T-helper 2 cell (primary cell): ENCODE data around the gene RANBP2.

ENCODE experiments used
- DNase-seq, 5 experiments: peaks; one replicate each; pipeline versions ENCODE4 v3.0.0 to v3.0.0-alpha.2; 2012 to 2022

The RANBP2 gene

DNA sequence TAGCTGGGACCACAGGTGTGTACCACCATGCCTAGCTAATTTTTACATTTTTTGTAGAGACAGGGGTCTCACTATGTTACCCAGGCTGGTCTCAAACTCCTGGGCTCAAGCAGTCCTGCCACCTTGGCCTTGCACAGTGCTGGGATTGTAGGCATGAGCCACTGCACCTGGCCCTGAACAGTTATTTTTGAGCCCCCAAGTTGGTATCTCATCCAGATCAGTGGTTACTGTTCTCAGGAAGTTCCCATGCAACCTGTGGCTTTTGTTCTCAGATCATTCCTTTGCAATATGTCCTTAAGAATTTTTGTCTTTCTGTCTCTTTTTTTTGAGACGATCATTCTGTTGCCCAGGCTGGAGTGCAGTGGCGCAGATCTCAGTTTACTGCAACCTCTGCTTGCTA lies 59.6 kb downstream of the RANBP2 start:
- DNase-seq = no peak

- no peak for DNase-seq
Measured at GRCh38 chr2:108786008-108786353, 66.7 kb downstream of the RANBP2 start.

- DNase-seq = peak; percentile 77 to 96 (median 87)
Measured at GRCh38 chr2:108786354-108787215, 67.3 kb downstream of the RANBP2 start, which contains the start of gene CCDC138. Gene CCDC138 (plus strand): TSS chr2:108786771. CDS start chr2:108786823, 52 bp downstream.

GRCh38 chr2:108787216-108787541 lies 67.9 kb downstream of the RANBP2 start:
- DNase-seq = no peak

GRCh38 chr2:108803045-108803736 lies 83.9 kb downstream of the RANBP2 start:
- no peak for DNase-seq

- DNase-seq = no peak
Measured at GRCh38 chr2:108805032-108805431, 85.8 kb downstream of the RANBP2 start.

DNA sequence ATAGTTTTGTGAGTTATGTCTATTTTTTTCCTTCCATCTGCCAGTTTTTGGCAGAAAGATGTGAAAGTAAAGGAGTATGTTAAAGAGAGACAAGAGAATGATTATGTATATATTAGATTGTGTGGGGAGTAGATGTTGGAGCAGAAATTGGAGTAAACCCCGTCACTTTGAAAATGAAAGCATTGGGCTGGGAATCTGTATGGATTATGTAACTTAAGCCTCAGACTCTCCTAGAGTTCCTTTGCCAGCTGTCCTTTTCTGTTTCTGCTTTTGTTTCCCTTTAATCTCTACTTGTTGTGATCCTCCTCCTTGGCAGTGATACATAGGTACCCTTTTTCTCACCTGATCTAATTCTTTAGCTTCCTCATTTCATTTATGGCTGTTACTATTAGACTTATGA lies 86.5 kb downstream of the RANBP2 start:
- DNase-seq = no peak

DNA sequence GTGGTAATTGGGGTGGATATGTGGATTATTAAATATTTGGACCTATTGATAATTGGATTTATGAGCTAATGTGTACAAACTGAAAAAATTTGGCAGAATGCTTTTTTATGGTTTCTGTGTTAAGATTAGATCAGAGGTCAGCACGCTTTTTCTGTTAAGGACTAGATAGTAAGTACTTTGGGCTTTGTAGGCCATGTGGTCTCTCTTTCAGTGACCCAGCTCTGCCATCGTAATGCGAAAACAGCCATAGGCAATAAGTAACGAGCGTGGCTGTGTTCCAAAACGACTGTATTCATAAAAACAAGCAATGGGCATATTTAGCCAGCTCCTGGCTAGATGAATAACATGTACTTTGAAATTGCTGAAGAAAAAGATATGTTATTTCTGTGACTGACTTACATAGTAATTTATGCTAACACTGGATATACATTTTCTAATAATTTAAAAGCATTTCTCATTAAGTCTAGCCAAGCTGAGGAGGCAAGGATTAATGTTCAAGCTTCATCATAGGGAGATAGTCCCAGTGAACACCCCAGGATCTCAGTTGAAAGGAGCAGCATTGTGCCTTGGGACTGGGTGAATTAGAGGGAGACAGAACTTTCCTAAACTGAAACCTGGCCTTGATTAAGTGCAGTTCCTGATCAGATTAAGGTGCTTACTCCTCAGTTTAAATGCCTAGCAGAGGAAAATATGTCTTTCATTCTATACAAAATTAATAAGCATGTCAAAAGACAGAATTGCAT lies 87.3 kb downstream of the RANBP2 start:
- no peak for DNase-seq

- DNase-seq = no peak
Measured at GRCh38 chr2:108809936-108810335, 90.7 kb downstream of the RANBP2 start.

- DNase-seq = no peak
Measured at GRCh38 chr2:108810993-108811957, 92.0 kb downstream of the RANBP2 start.

DNA sequence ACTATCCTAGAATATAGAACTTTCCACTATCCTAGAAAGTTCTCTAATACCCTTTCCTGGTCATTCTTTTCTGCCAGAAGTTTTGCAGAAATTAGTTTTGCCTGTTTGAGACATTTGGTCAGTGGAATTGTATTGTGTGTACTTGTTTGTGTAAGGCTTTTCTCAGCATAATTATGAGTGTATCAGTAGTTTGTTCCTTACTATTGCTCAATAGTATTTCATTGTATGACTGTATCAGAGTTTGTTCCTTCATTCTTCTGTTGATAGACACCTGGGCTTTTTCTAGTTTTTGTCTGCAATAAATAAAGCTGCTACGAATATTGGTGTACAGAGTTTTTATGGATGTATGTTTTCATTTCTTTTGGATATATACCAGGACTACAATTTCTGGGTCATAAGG lies 94.5 kb downstream of the RANBP2 start:
- no peak for DNase-seq

DNA sequence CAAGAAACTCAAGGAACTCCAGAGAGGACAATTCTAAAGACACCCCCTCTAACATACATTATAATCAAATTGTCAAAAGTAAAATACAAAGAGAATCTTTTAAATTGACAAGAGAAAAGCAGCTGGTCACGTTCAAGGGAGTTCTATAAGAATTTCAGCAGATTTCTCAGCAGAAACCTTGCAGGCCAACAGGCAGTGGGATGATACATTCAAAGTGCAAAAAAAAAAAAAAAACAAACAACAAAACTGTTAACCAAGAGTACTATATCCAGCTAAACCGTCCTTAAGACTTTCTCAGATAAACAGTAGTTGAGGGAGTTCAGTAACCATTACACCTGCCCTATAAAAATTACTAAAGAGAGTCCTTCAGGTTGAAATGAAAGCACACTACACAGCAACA lies 101.2 kb downstream of the RANBP2 start:
- no peak for DNase-seq

DNA sequence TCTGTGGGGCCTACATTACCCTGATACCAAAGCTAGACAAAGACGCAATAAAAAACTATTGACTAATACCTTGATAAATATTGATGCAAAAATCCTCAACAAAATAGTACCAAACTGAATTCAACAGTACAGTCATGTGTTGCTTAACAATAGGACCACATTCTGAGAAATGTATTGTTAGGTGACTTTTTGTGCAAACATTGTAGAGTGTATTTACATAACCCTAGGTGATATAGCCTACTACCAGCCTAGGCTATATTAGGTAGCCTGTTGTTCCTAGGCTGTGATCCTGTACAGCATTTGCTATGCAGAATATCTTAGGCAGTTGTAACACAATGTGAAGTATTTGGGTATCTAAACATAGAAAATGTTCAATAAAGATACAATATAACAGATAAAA lies 104.0 kb downstream of the RANBP2 start:
- DNase-seq = no peak

GRCh38 chr2:108824316-108825070 lies 105.2 kb downstream of the RANBP2 start:
- DNase-seq = no peak

- DNase-seq = no peak
Measured at GRCh38 chr2:108825254-108825653, 106.0 kb downstream of the RANBP2 start.

DNA sequence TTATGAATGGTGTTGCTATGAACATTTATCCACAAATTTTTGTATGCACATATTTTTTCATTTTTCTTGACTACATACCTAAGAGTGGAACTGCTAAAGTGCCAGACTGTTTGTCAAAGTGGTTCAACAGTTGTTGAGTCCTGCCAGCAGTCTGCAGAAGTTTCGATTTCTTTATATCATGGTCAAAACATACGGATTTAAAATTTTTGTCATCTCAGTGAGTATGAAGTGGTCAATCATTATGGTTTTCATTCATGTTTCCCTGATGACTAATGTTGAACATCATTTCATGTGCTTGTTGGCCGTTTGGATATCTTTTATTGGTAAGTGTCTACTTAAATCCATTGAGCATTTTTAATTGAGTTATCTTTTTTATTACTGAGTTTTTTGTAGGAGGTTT lies 106.5 kb downstream of the RANBP2 start:
- DNase-seq = no peak

GRCh38 chr2:108829578-108830310 lies 110.5 kb downstream of the RANBP2 start:
- DNase-seq = no peak

DNA sequence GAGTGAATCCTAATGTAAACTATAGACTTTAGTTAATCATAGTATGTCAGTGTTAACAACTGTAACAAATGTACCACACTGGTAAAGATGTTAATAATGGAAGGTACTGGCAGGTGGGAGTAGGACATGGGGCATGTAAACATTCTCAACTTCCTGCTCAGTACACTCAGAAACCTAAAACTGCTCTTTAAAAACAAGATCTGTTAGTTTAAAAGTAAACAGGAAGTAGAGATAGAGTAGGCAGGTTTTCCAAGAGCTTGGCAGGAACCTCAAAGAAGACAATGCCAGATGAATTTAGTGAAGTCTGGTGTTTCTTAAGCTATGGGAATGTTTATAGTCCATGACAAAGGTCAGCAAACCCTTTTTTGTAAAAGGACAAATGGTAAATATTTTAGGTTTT lies 113.9 kb downstream of the RANBP2 start:
- DNase-seq = peak in 1 of 5 experiments; percentile 52

- DNase-seq = no peak
Measured at GRCh38 chr2:108834620-108835019, 115.3 kb downstream of the RANBP2 start.

DNA sequence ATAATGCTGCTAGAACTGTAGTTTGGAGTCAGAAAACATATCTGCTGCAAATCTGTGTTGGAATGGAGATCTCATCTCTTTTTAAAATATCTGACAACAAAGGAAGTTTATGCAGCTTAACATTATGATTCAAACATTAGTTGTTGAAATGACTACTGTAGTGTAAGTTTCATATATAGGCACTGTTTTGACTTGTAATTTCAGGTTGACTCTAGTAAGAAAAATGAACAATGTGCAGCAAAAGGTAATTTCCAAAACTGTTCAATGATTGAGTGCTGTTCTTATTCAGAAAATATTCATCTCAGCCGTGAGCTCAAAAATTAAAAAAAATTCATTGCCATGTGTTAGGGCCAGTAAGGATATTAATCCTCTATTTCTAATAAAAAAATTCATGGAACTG lies 115.8 kb downstream of the RANBP2 start:
- DNase-seq = peak in 1 of 5 experiments; percentile 61
